GM12878 (cell line): Measurements from ENCODE around the gene MAPKAPK3. TPM values are rescaled to one million over a fixed set of nuclear protein-coding genes. Genes with fewer than 3 reads are reported as not detected.
A peak's percentile ranks its signal among the peaks of the same experiment; 100 is the strongest.

Experiments used
- ATAC-seq: fragments of 200-7000 bp; cut with Tn5 transposase; 3 replicates; pipeline ENCODE4 v1.9.1; 2020; ENCODE audit warnings: mild to moderate bottlenecking, moderate library complexity
- Bru-seq: library from RNA; stranded (reverse); fragments of 400-500 nt; gene quantifications from one replicate; lab custom pipeline; 2021; lab: Mats Ljungman, UMichigan
- BruChase-seq, 2 experiments: library from RNA; stranded (reverse); fragments of 400-500 nt; gene quantifications; one replicate each; lab custom pipeline; 2021; lab: Mats Ljungman, UMichigan
- BruUV-seq: library from RNA; stranded (reverse); fragments of 400-500 nt; replicated peaks from 2 replicates; lab custom pipeline; 2021; lab: Mats Ljungman, UMichigan
- CTCF ChIA-PET: fragments of 300-600 bp; sonication (Branson Sonifier 250); formaldehyde crosslinking; extraction: SDS; loops from one replicate; lab custom pipeline; 2021; ENCODE audit warnings: inconsistent platforms; lab: Yijun Ruan, JAX
- POLR2A ChIA-PET: fragments of 350-600 bp; formaldehyde crosslinking; extraction: SDS; loops from one replicate; lab custom pipeline; 2021; ENCODE audit warnings: inconsistent platforms; lab: Charles Lee
- RAD21 ChIA-PET: fragments of 300-600 bp; sonication (Branson Sonifier 250); formaldehyde crosslinking; loops from one replicate; lab custom pipeline; 2023; ENCODE audit warnings: antibody characterized with exemption; ENCODE audit not compliant: unreplicated experiment; lab: Charles Lee
- SMC1A ChIA-PET: fragments of 300-600 bp; sonication (Branson Sonifier 250); formaldehyde crosslinking; loops from one replicate; lab custom pipeline; 2023; ENCODE audit not compliant: unreplicated experiment, uncharacterized antibody; lab: Charles Lee
- DNase-seq: peaks from one replicate; pipeline ENCODE4 v3.0.0-alpha.2; 2011; ENCODE audit warnings: low read depth, low spot score
- FAIRE-seq: peaks from 3 replicates; lab custom pipeline; 2011; peaks lifted over from hg19 to GRCh38; lab: Jason Lieb, UNC
- H2AFZ ChIP-seq: 2 replicates; pipeline ENCODE4 v1.6.0; 2011; ENCODE audit warnings: low read depth, low read length, control low read depth; ENCODE audit not compliant: control insufficient read depth
- H3K27ac ChIP-seq: 2 replicates; pipeline ENCODE4 v1.5.1; 2011; ENCODE audit warnings: control low read depth; ENCODE audit not compliant: control insufficient read depth, insufficient read depth
- H3K27me3 ChIP-seq, 2 experiments: replicated peaks in 1 of 2; 2 replicates each; pipeline versions ENCODE4 v1.6.0 to v1.6.1; 2011; ENCODE audit warnings: low read length in 1 of 2; ENCODE audit not compliant: control insufficient read depth in 2 of 2, insufficient read depth in 2 of 2
- H3K36me3 ChIP-seq, 2 experiments: 2 replicates each; pipeline ENCODE4 v1.5.1; 2011; ENCODE audit warnings: low read length in 1 of 2; ENCODE audit not compliant: control insufficient read depth in 2 of 2, insufficient read depth in 2 of 2
- H3K4me1 ChIP-seq: 2 replicates; pipeline ENCODE4 v1.6.1; 2011; ENCODE audit warnings: mild to moderate bottlenecking, low read length, moderate library complexity, mixed read lengths; ENCODE audit not compliant: control insufficient read depth, insufficient read depth
- H3K4me2 ChIP-seq: 2 replicates; pipeline ENCODE4 v1.6.0; 2011; ENCODE audit warnings: control low read depth; ENCODE audit not compliant: control insufficient read depth, insufficient read depth
- H3K4me3 ChIP-seq: fragments of 200-600 bp; sonication (generic); 2 replicates; pipeline ENCODE4 v1.5.1; 2016
- H3K79me2 ChIP-seq: 2 replicates; pipeline ENCODE4 v1.6.0; 2011; ENCODE audit warnings: low read length; ENCODE audit not compliant: control insufficient read depth, insufficient read depth
- H3K9ac ChIP-seq: 2 replicates; pipeline ENCODE4 v1.8.0; 2011; ENCODE audit warnings: low read length, control low read depth, mixed read lengths; ENCODE audit not compliant: control insufficient read depth, insufficient read depth
- H3K9me3 ChIP-seq: replicated peaks from 3 replicates; pipeline ENCODE4 v1.5.1; 2011; ENCODE audit warnings: mild to moderate bottlenecking, low read length; ENCODE audit not compliant: control insufficient read depth, insufficient read depth
- H4K20me1 ChIP-seq: 2 replicates; pipeline ENCODE4 v1.6.0; 2011; ENCODE audit not compliant: control insufficient read depth, insufficient read depth
- ASH2L ChIP-seq: fragments of 300-600, 200-600 bp; sonication (generic); IDR thresholded peaks from 2 replicates; pipeline ENCODE4 v1.6.1; 2017; ENCODE audit warnings: low read depth, mild to moderate bottlenecking, borderline replicate concordance
- BHLHE40 ChIP-seq, 2 experiments: fragments of 450-650 bp in 1 of 2; IDR thresholded peaks; 2 replicates each; pipeline ENCODE4 v1.6.1; 2011 to 2017; ENCODE audit warnings: low read depth in 2 of 2, borderline replicate concordance in 1 of 2, improper control_type of control experiment in 1 of 2, low read length in 1 of 2, mild to moderate bottlenecking in 1 of 2
- IKZF1 ChIP-seq: fragments of 450-650 bp; conservative IDR thresholded peaks from 2 replicates; pipeline ENCODE4 v1.6.1; 2017; ENCODE audit warnings: antibody characterized with exemption, mild to moderate bottlenecking
- IKZF2 ChIP-seq, 2 experiments: fragments of 450-650 bp; IDR thresholded peaks; 2 replicates each; pipeline ENCODE4 v1.6.1; 2017; ENCODE audit warnings: mild to moderate bottlenecking in 2 of 2, moderate library complexity in 2 of 2
- PBX3 ChIP-seq: IDR thresholded peaks from 2 replicates; pipeline ENCODE4 v1.6.1; 2011; ENCODE audit warnings: mild to moderate bottlenecking, low read depth, low read length, moderate library complexity; ENCODE audit not compliant: insufficient replicate concordance
- RUNX3 ChIP-seq: IDR thresholded peaks from 2 replicates; pipeline ENCODE4 v1.6.1; 2012; ENCODE audit warnings: low read length, inconsistent platforms
- SUZ12 ChIP-seq: fragments of 200-600 bp; sonication (generic); IDR thresholded peaks from one replicate; pipeline ENCODE4 v1.6.1; 2018; ENCODE audit warnings: antibody characterized with exemption, mild to moderate bottlenecking; ENCODE audit not compliant: unreplicated experiment
- TCF12 ChIP-seq: IDR thresholded peaks from 2 replicates; pipeline ENCODE4 v1.6.1; 2011; ENCODE audit warnings: low read depth, mild to moderate bottlenecking, low read length
- USF1 ChIP-seq: IDR thresholded peaks from 2 replicates; pipeline ENCODE4 v1.6.1; 2011; ENCODE audit warnings: borderline replicate concordance, low read depth, mild to moderate bottlenecking, moderate library complexity, mixed read lengths, low read length; ENCODE audit not compliant: insufficient read depth; ENCODE audit errors: extremely low read length
- ZBTB4 ChIP-seq: fragments of 450-650 bp; formaldehyde crosslinking; IDR thresholded peaks from 2 replicates; pipeline ENCODE4 v1.4.0; 2022; ENCODE audit warnings: mild to moderate bottlenecking, moderate library complexity
- WGBS: methylation state at CpG from one replicate; pipeline ENCODE4 v1.1.6; 2016; ENCODE audit warnings: low lambda C conversion rate; ENCODE audit not compliant: insufficient replicate concordance, insufficient coverage; ENCODE audit errors: missing lambda C conversion rate; 5-methylcytosine and 5-hydroxymethylcytosine counted together
- in situ Hi-C: fragments of 300-500 bp; cut with MboI; formaldehyde crosslinking; loops from 9 replicates; pipeline ENCODE4 v1.14.3; 2018; ENCODE audit warnings: mixed read lengths
- intact Hi-C: fragments of 100-400 bp; cut with micrococcal nuclease; formaldehyde crosslinking; loops from one replicate; pipeline ENCODE4 v1.14.2; 2022; ENCODE audit not compliant: unreplicated experiment
- long read RNA-seq, 2 experiments: library from polyadenylated mRNA; unstranded; transcript quantifications; one replicate each; pipeline ENCODE4 v2.0.0, GENCODE V29; 2019 to 2020
- polyA minus RNA-seq, 3 experiments: library from RNA; depleted of rRNA, polyadenylated mRNA; stranded (reverse); fragments of >200 nt; gene quantifications; 2 replicates each; pipeline ENCODE4 v1.2.3, GENCODE V29; 2011
- polyA plus RNA-seq, 11 experiments: library from polyadenylated mRNA; depleted of rRNA in 4 of 11; unstranded in 6 of 11; stranded (reverse) in 5 of 11; fragments of >200 nt; fragmentation: Nextera tagmentation in 4 of 11; fragmentation: Illumina TruSeq in 1 of 11; extraction: Ambion mirVana in 4 of 11; extraction: Trizol in 1 of 11; gene quantifications; 1 replicate in 1 of 11; 2 replicates in 10 of 11; pipeline versions ENCODE4 v1.2.1 to v1.2.3, GENCODE V29; 2011 to 2016; ENCODE audit warnings: inconsistent platforms in 2 of 11, missing spikeins in 2 of 11, low read depth in 1 of 11
- total RNA-seq, 4 experiments: library from RNA; depleted of rRNA in 3 of 4; stranded (reverse); fragments of >200 nt in 3 of 4; fragmentation: Illumina TruSeq in 1 of 4; extraction: Trizol in 1 of 4; gene quantifications; 2 replicates each; pipeline versions ENCODE4 v1.2.1 to v1.2.3, GENCODE V29; 2013 to 2021

Gene MAPKAPK3
- 25.1 and 26.3 TPM in 2 replicates for total RNA-seq (2013; cell fraction: nucleolus; rRNA removed)
- total RNA-seq (2014; rRNA removed) (42.6 and 49.2 TPM in 2 replicates), total RNA-seq (2014; rRNA removed; fragmentation: Illumina TruSeq; extraction: Trizol) (25.4 and 27.2 TPM in 2 replicates), total RNA-seq (2021) (39.9 and 42.0 TPM in 2 replicates), polyA plus RNA-seq (2011; rRNA removed) (33.5 and 66.0 TPM in 2 replicates), polyA plus RNA-seq (2014; fragmentation: Illumina TruSeq; extraction: Trizol) (39.9 and 46.7 TPM in 2 replicates), polyA plus RNA-seq (2014; fragmentation: Nextera tagmentation; extraction: Ambion mirVana) (1 to 10 TPM; 7.9 to 8.7 TPM), polyA plus RNA-seq (2014; rRNA removed) (43.9 and 45.3 TPM in 2 replicates), polyA plus RNA-seq (2016; fragmentation: Nextera tagmentation; extraction: Ambion mirVana) (10 to 100 TPM; 32.4 to 38.0 TPM), polyA minus RNA-seq (2011; rRNA and poly(A)+ RNA removed) (53.0 and 58.0 TPM in 2 replicates), Bru-seq, nascent RNA (percentile 64 among the genes with signal in this experiment), BruChase-seq, experiment 1, labeled RNA remaining after a 6-hour chase (percentile 62 among the genes with signal in this experiment), BruChase-seq, experiment 2, labeled RNA remaining after a 2-hour chase (percentile 59 among the genes with signal in this experiment)
- 9.1 TPM for polyA plus RNA-seq (2011; ENCODE audit: low read depth)
- 81.5 and 93.9 TPM in 2 replicates for polyA plus RNA-seq (2011; cell fraction: cytosol; rRNA removed)
- 58.1 and 59.6 TPM in 2 replicates for polyA plus RNA-seq (2011; cell fraction: nucleus; rRNA removed)
- polyA plus RNA-seq (2012) = 14.5 and 14.9 TPM in 2 replicates
- 12.2 and 17.4 TPM in 2 replicates for polyA minus RNA-seq (2011; cell fraction: cytosol; rRNA and poly(A)+ RNA removed)
- polyA minus RNA-seq (2011; cell fraction: nucleus; rRNA and poly(A)+ RNA removed) = 11.7 and 18.6 TPM in 2 replicates
- long read RNA-seq, experiment 1, transcript MAPKAPK3-208 (11 exons, 2,563 nt) = minor isoform, 13 of 54 reads
- long read RNA-seq, experiment 1, transcript MAPKAPK3-201 (11 exons, 2,500 nt) = major isoform, 29 of 54 reads
- long read RNA-seq, experiment 1, partial matches to known transcripts = 6 of 54 reads
- long read RNA-seq, experiment 1, other reads (novel, unspliced or antisense) = 6 of 54 reads
- long read RNA-seq, experiment 2, partial matches to known transcripts = 9 of 22 reads
- long read RNA-seq, experiment 2, other reads (novel, unspliced or antisense) = 7 of 22 reads

GRCh38 chr3:50617096-50617791 is at the start of gene MAPKAPK3:
Gene MAPKAPK3, plus strand, starts transcription at chr3:50617151. Its CDS starts 415 bp downstream, at chr3:50617566.
- RAD21 ChIA-PET = interaction anchor here (1.0 to 12.9 kb wide), 9 partner anchors 10 to 768 kb away, joined by 3 to 244 read pairs (median 14); partner anchors contain the start of genes CYB561D2, HEMK1, MANF and NPRL2
- Histone ChIP-seq H3K4me2 (peak within 1 kb of the TSS; percentile 99), H2AFZ (peak within 1 kb of the TSS; percentile 89), H3K79me2 (peaks cover 4% of the 10 kb centered on the region), H3K4me1 (peaks cover 23% of the 10 kb centered on the region), H3K27ac (peak within 1 kb of the TSS; percentile 57), H3K4me3 (peak within 1 kb of the TSS; percentile 87), H3K9ac (peak within 1 kb of the TSS; percentile 70), H3K9me3 (no peaks in the 10 kb centered on the region), H4K20me1 (no peaks in the 10 kb centered on the region), H3K36me3 (no peaks in the 10 kb centered on the region), H3K27me3 (no peaks in the 10 kb centered on the region)
- no TSS peak for BruUV-seq
- ATAC-seq = peak; percentile 30
- WGBS = 9% methylated on average over 31 of the region's 58 CpGs
- no peak for DNase-seq
- CTCF ChIA-PET = interaction anchor here (0.6 to 13.9 kb wide), 25 partner anchors 7 to 1500 kb away, joined by 3 to 410 read pairs (median 6); partner anchors contain the start of genes C3orf18, HEMK1 and MANF
- in situ Hi-C loops (loop anchor here (5.0 to 25.0 kb wide), 2 partner anchors 760 to 1070 kb away; no protein-coding TSS in a partner anchor), intact Hi-C loops (loop anchor here (2.0 to 5.0 kb wide), 5 partner anchors 354 to 1065 kb away; partner anchors contain the start of gene MANF)
- SMC1A ChIA-PET = interaction anchor here (1.0 to 11.4 kb wide), 13 partner anchors 9 to 817 kb away, joined by 3 to 186 read pairs (median 7); partner anchors contain the start of gene HEMK1
- POLR2A ChIA-PET = interaction anchor here (0.5 to 3.6 kb wide), 4 partner anchors 37 to 99 kb away, joined by 3 to 16 read pairs (median 8); partner anchors contain the start of genes C3orf18 and HEMK1
- no peak for FAIRE-seq
- TF ChIP-seq RUNX3 (no peak), ASH2L (no peak), USF1 (peak; percentile 73), IKZF1 (peak; percentile 23; the same call in 1 of the 2 replicates), SUZ12 (no peak), TCF12 (0 out of 2 replicates have a peak, but pooled peaks have one; percentile 12), BHLHE40 (IDR thresholded peaks at IDR 0.05; ENCODE audit: borderline replicate concordance in 1 of 2, low read depth in 2 of 2, low read length in 1 of 2) (peak; percentile 39 to 89; a peak in 3 of 4 replicates), PBX3 (no peak), ZBTB4 (CRISPR knock-in tag) (no peak), IKZF2 (IDR thresholded peaks at IDR 0.05) (0 out of 4 replicates have a peak, but pooled peaks have one; percentile 16)
